Pulmonary artery endothelial cell (primary cell): ENCODE data around the gene KAT2B. TPM values are rescaled to one million over a fixed set of nuclear protein-coding genes. Genes with fewer than 3 reads are reported as not detected.
A peak's percentile ranks its signal among the peaks of the same experiment; 100 is the strongest.
"Not testable (repeated sequence)": the region's sequence is repeated elsewhere in the genome, so short reads cannot be mapped to it uniquely, and the experiment has no call there.

ENCODE experiments used
- DNase-seq: peaks from one replicate; pipeline ENCODE4 v3.0.0-alpha.2; 2011; ENCODE audit warnings: low read depth, low spot score
- total RNA-seq: library from RNA; depleted of rRNA; stranded (reverse); fragments of >200 nt; gene quantifications from 2 replicates; pipeline ENCODE4 v1.2.3, GENCODE V29; 2014

Gene KAT2B
- total RNA-seq, 1 donor from 2014 or later, result 7.1 TPM

DNA sequence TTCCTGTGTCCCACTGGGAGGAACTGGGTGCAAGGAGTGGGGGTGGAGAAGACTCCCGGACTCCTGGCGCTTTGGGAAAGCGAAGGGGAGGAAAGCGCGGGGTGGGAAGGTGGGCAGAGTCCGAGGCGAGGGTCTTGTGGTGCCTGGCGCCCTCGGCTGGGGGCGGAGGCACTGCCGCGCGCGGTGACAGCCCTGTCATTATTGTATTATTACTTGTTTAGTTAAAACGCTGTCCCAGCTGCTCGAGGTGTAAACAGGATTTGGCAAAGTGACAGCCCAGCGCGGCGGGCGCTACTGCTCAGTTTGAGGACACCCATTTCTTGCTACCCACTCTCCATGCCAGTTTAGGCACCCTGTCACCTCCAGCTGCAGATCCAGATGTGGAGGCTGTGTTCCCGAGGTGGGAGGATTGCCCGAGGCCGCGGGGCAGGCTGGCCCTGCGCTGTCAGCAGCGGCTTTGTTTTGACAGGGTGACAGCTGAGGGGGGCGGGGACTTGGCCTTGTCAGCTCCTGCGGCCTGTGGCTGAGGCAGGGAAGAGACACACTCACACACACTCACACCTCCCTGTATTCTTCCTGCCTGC is 1.0 kb downstream of the KAT2B start:
- DNase-seq, result no peak

DNA sequence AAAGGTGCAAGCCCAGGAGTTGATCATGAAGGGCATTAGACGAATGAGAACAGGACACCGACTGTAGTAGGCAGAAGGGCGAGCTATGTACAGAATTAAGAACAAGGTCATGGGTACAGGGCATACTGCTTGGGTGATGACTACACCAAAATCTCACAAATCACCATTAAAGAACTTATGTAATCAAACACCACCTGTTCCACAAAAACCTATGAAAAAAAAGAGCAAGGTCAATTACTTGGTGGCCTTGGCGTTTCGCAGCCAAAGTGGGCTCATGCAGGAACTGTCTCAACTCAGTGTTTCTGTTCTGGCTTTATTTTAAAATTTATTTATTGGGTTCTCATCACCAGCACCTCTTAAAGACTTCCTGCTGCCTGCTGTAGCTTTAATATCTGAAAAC is 2.1 kb downstream of the KAT2B start:
- DNase-seq, result no peak

GRCh38 chr3:20043396-20043795 is 3.1 kb downstream of the KAT2B start:
- no peak for DNase-seq

- DNase-seq, result no peak
These were observed 3.6 kb downstream of the KAT2B start for GRCh38 chr3:20043825-20044224.

DNA sequence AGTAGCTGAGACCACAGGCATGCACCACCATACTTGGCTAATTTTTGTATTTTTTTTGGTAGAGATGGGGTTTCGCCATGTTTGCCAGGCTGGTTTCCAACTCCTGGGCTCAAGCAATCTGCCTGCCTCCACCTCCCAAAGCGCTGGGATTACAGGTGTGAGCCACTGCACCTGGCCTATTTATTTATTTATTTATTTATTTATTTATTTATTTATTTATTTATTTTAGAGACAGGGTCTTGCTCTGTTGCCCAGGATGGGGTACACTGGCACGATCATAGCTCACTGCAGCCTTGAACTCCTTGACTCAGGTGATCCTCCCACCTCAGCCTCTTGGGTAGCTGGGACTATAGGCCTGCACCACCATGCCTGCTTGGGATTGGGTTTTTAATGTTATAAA is 4.9 kb downstream of the KAT2B start:
- not testable (repeated sequence) for DNase-seq

DNA sequence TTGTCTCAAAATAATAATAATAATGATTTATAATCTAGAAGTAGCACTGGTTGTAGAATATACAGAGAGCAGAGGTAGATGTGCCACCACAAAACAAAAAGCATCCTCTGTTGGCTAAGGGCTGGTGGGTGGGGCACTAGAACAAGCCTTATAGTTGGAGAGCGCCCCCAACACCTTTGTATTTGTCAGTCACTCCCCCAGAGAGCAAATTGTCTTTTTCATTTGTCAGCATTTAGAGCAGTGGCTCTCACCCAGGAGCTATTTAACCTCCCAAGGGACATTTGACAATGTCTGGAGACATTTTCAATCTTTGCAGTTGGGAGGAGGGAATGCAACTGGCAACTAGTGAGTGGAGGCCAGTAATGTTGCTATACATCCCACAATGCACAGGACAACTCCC is 6.3 kb downstream of the KAT2B start:
- DNase-seq, result no peak

GRCh38 chr3:20047341-20047779 is 7.1 kb downstream of the KAT2B start:
- no peak for DNase-seq

GRCh38 chr3:20047976-20048883 is 8.0 kb downstream of the KAT2B start:
- DNase-seq, result no peak

DNA sequence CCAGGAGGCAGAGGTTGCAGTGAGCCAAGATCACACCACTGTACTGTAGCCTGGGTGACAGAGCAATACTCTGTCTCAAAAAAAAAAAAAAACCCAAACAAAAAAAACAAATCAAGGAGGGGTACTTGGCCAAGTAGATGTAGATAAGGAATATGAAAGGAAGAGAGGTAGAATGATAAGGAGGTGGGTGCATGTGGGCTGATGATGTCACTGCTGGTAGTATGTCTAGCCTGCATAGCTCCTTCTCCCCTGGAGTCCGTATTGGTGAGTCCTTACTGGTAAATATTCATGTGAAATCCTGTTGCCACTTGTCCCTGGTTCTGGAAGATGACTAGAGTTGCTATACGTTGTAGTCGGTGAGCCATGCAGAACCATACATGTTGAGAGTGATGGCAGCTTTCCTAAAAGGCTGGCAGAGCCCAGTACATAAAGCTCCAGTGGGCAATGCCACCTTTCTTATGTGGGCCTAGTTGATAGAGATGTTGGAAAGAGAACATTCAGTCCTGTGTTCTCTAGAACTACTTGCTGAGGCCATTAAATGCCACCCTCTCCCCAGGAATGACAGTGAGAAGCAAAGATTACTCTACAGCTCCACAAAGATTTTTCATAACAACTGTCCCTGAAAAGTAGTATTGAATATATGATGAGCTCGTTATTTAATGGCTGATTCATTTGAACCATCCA is 11.0 kb downstream of the KAT2B start:
- DNase-seq, result no peak

- no peak for DNase-seq
These were observed 12.6 kb downstream of the KAT2B start for GRCh38 chr3:20052851-20053250.

GRCh38 chr3:20054549-20054987 is 14.3 kb downstream of the KAT2B start:
- no peak for DNase-seq

- no peak for DNase-seq
These were observed 15.0 kb downstream of the KAT2B start for GRCh38 chr3:20055020-20055775.

GRCh38 chr3:20055842-20056241 is 15.6 kb downstream of the KAT2B start:
- DNase-seq, result no peak

- peak; percentile 66 for DNase-seq
These were observed 16.7 kb downstream of the KAT2B start for GRCh38 chr3:20056725-20057611.

DNA sequence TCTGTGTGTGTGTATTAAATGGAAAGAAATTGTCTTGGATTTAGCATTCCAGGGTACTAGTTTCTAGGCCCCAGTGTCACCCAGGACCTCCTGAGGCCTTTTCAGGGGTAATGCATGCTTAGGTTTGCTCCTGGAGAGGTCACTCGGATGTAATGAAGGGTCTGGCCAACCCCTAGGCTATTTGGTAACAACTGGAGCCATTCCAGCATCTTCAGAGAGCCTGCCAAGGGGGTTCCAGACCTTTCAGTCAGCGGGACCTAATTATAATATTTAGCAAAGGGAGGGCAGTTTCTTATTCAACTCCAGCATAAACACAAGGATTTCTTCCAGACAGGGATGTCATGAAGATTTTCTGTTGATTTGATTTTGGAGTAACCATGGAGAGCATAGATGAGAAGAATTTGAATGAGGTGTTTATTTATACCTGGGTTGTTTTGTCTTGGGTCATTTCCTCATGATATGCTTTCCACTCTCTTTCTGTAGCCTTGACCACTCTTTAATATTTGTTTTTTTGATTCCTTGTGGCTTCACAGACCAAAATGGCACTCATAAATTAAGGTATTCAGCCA is 17.4 kb downstream of the KAT2B start:
- no peak for DNase-seq

- DNase-seq, result no peak
These were observed 19.7 kb downstream of the KAT2B start for GRCh38 chr3:20059929-20060328.

DNA sequence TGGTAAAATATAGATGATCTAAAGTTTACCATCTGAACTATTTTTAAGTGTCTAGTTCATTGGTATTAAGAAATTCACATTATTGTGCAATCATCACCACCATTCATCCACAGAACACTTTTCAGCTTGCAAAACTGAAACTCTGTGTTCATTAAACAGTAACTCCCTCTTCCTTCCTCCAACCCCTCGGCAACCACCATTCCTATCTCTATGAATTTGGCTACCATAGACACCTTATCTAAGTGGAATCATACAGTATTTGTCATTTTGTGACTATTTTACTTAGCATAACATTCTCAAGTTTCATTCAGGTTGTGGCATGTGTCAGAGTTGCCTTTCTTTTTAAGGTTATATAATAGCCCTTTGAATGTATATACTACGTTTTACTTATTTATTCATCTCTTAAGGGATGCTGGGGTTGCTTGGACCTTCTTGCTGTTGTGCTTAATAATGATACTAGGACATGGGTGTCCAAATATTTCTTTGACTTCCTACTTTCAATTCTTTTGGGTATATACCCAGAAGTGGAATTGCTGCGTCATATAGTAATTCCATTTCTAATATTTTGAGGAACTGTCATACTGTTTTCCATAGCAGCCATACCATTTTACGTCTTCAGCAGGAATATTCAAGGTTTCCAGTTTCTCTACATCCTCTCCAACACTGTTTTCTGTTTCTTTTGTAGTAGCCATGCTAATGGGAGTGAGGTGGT is 20.9 kb downstream of the KAT2B start:
- no peak for DNase-seq

- DNase-seq, result no peak
These were observed 22.8 kb downstream of the KAT2B start for GRCh38 chr3:20062996-20063395.

DNA sequence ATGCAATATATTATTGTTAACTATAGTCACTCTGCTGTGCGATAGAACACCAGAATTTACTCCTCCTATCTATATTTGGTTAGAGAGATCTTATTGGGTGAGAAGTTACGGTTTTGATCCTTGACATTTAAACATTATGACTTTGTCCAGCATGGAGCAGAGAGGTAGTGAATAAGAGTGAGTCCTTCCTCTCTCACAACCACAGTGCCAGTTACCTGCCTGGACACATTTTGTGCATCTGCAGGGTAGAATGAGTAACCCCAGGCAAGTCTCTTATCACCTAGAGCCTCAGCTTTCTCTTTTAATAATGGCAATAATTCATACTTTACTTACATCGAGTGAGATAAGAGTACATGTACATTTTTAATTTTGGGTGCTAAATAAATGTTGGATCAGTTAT is 24.1 kb downstream of the KAT2B start:
- DNase-seq, result no peak
